Measurements from ENCODE around the gene ZNF213. TPM values are rescaled to one million over a fixed set of nuclear protein-coding genes. Genes with fewer than 3 reads are reported as not detected.
A peak's percentile ranks its signal among the peaks of the same experiment; 100 is the strongest.

ZNF213 gene, protein sequence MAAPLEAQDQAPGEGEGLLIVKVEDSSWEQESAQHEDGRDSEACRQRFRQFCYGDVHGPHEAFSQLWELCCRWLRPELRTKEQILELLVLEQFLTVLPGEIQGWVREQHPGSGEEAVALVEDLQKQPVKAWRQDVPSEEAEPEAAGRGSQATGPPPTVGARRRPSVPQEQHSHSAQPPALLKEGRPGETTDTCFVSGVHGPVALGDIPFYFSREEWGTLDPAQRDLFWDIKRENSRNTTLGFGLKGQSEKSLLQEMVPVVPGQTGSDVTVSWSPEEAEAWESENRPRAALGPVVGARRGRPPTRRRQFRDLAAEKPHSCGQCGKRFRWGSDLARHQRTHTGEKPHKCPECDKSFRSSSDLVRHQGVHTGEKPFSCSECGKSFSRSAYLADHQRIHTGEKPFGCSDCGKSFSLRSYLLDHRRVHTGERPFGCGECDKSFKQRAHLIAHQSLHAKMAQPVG
- 15.5 TPM for polyA plus RNA-seq (ENCODE audit: insufficient read length)

DNA sequence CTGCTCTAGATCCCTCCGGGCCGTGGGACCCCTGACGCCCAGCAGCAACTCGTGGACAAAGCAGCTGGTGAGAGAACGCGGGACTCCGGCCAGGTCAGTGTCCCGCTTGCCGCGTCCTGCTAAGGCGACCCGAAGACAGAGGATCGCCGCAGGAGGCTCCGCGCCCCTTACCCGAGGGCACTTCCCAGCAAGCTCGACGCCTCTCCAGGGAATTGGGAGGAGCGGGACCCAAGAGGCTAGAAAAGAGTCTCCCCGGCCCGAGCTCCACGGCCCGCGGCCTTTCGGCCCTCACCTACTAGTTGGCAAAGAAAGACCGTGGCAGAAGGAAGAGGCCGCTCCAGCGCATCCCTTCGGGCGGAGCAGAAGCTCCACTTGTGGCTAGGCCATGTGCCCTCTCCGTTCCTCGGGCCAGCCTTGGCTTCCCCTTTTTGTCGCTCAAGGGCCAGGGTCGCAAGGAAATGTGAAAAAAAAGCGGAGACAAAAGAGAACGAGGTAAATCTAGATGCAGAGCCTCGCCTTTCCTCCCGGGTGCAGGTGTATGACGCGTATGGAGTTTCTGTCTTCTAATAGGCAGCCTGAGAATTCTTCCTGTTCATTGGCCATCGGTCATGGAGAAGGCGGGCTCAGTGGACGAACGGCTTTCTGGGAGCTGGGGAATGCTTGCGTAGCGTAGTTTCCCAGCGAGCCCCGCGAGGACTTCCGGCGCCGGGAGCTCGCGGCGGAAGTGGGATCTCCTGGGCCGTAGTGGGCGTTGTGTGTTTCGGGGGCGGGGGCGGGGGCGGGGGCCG is at the start of gene ZNF213:
Gene ZNF213 (plus strand): TSS at position 692 of the 788 bp plus-strand sequence. CDS start 2,252 bp downstream, outside the sequence.
- DNase-seq: peak; percentile 98

DNA sequence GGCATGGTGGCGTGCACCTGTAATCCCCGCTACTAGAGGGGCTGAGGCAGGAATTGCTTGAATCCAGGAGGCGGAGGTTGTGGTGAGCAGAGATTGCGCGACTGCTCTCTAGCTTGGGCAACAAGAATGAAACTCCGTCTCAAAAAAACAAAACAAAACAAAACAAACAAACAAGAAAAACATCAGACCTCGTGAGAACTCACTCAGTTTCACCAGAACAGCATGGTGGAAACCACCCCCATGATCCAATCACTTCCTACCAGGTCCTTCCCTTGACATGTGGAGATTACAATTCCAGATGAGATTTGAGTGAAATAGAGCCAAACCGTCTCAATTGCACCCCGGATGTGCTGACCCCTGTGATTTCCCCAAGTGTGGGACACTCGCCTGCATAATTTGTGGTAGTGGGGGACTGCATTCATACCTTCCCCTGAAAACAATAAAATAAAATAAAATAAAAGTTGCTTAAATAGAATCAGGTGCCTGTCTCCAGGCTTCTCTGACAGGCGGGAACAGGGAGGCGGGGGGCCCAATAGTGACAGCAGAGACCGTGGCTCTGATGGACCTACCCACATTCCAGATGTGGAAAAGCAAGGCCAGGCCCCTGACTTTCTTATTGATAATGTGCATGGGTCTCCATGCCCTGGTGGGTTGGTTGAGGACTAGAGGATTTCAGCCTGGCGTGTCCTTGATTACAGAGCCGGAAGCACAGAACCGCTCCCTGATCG is 48.8 kb upstream of the ZNF213 start:
- DNase-seq: no peak

DNA sequence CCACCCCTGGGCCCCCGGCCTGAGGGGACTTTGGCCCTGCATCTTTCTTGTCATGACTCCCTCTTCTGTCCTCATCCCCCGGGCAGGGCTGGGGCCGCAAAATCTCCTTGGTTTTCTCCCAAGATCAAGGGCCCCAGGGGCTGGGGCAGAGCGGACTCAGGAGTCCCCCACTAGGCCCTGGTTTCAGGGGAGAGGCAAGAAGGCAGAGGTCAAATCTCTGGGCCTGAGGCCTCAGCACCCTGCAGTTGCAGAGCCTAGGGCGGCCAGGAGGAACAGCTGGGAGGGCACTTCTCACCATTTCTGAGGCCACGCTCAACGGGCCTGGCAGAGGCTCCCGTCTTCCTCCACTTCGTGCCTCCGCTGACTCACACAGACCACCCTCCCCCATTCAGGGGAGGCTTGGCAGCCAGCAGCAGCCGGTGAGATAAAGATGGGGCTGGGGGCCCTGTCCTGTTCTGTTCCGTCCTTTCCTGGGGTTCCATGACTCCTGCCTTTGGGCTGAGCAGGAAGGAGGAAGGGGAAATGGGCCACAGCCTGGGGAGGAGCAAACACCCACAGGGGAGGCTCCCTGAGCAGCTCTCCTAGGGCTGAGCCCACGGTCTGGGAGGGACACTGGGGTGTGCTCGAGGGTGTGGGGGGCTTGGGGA is 48.1 kb upstream of the ZNF213 start:
- DNase-seq: no peak

DNA sequence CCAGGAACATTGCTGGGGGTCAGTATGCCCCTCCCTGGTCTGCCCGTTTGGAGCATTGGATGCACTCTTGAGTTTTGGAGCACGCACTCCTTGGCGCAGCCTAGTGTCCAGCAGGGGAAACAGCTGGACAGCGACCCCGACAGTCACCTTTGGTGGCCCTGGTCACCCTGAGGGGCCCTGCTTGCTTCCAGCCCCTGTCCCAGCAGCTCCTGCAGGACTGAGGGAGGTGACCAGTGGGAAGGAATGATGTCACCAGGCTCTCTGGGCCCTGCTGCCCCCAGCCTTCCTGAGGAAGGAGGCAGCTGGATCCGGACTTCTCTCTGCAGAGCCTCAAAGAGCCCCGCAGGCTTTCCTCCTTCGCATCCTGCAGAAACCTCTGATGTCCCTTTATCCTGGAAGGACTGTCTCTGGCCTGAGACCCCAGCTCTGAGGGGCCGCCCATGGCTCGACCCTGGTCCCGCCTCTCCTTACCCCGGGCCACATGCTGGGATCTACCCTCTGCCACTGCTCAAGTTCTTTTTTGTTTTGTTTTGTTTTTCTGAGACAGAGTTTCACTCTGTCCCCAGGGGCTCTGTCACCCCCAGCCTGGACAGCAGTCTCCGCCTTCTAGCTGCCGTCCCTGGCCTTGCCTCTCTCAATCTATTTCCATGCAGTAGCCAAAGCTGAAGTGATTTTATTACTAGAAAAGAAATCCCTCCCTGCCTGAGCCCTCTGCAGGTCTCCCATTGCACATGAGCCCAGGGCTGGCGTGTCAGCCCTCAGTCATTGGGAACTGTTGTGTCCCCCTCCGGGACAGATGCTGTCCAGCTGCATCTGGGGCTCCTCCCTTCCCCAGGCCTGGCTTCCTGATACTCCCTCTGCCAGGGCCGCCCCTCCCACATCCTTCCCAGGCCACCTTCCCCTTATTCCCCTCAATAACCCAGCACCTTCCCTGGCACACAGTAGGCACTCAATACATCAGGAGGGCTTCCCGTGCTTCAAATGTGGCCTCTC is 47.3 kb upstream of the ZNF213 start:
- no peak for DNase-seq

DNA sequence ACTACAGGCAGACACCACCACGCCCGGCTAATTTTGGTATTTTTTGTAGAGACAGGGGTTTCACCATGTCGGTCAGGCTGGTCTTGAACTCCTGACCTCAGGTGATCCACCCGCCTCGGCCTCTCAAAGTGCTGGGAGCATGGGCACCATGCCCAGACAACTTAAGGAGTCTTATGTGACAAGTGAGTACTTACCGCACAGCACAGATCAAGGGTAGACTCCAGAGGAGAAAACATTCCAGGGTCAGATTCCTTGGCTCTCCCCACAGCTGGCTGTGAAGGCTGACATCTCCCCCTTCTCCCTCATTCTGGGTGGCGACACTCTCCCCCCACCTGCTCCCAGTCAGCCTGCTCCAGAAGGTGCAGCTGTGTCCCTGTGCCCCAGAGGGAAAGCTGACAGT is 46.4 kb upstream of the ZNF213 start:
- no peak for DNase-seq

DNA sequence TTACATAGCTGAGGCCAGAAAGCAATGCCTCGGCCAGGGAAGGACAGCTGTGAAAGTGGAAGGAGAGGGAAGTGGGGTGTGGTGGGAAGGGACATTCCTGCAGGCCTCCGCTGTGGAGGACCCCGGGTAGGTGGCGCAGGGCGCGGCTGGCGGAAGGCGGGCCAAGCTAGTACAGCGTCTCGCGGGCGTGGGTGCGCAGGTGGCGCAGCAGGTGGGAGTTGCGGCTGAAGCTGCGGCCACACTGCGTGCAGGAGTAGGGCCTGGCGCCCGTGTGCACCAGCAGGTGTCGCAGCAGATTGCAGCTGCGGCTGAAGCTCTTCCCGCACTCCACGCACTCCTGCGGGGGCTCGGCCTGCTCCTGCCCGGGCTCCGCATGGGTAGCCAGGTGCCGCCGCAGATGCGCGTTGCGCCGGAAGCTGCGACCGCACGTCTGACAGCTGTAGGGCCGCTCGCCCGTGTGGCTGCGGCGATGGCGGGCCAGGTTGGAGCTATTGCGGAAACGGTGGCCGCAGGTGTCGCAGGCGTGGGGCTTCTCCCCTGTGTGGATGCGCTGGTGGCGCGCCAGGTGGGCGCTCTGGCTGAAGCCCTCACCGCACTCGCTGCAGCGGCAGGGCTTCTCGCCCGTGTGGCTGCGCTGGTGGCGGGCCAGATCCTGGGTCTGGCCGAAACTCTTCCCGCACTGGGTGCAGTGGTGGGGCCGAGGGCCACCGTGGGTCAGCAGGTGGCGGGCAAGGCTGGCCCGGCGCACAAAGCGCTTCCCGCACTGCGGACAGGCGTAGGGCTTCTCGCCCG is 45.7 kb upstream of the ZNF213 start:
- DNase-seq: no peak

DNA sequence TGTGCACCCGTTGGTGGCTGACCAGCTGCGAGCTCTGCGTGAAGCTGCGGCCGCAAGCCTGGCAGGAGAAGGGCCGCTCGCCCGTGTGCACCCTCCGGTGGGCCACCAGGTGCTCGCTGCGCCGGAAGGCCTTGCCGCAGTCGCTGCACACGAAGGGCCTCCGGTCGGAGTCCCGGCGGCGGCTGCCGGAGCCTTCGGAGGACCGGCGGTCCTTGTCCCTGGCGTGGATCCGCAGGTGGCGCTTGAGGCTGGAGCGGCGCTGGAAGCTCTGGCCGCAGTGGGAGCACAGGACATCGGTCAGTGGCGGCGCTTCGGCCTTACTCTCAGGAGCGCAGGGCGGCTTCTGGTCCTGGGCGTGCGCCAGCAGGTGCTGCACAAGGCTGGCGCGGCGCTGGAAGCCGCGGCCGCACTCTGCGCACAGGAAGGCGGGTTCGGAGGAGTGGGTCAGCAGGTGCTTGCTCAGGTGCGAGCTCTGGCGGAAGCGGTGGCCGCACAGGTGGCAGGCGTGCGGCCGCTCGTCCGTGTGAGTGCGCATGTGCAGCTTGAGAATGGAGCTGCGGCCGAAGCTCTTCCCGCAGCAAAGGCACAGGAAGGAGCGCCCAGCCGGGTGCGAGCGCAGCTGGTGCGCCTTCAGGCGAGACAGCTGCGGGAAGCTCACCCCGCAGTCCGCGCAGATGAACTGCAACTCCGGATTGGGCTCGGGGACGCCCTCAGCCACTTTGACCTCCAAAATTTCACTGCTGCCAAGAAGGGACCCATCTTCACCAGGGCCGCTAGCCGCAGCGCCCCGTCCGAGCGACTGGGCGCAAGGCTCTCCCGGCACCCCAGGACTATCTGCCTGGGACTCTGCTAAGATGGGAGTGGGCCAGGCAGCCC is 44.9 kb upstream of the ZNF213 start:
- DNase-seq: no peak

DNA sequence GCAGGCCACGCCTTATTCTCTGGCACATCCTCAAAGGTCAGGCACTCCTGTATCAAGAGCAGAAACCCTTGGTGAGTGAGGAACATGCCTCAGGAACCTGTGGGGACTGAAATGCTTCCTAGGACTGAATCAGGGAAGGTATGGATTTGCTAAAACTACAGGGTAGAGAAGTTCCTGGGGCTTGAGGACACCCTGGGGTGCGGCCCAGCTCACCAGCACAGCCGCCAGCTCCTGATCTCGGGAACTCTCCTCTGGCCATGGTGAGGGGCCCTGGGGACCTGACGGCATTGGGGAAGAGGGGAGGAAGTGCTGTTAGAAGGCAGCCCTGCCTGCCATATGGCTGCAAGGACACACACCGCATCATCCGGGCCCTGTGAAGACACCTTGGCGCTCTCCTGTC is 43.3 kb upstream of the ZNF213 start:
- DNase-seq: no peak

DNA sequence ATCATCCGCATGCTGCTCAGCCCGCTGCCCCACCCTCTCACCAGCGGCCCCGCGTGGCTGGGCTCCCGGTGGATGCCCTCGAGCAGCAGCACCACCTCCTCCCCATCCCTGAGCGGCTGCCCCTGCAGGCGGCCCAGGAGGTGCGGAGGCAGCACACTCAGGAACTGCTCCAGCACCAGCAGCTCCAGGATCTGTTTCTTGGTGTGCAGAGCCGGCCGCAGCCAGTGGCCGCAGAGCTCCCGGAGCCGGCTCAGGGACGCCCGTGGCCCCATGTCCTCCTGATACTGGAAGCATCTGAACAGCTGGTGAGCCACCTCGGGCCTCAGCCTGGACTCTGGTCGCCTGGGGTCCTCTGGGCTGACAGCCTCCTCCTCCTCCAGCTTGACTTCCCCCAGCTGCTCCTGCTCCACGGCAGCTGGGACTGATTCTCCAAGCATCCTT is 42.3 kb upstream of the ZNF213 start:
- no peak for DNase-seq

DNA sequence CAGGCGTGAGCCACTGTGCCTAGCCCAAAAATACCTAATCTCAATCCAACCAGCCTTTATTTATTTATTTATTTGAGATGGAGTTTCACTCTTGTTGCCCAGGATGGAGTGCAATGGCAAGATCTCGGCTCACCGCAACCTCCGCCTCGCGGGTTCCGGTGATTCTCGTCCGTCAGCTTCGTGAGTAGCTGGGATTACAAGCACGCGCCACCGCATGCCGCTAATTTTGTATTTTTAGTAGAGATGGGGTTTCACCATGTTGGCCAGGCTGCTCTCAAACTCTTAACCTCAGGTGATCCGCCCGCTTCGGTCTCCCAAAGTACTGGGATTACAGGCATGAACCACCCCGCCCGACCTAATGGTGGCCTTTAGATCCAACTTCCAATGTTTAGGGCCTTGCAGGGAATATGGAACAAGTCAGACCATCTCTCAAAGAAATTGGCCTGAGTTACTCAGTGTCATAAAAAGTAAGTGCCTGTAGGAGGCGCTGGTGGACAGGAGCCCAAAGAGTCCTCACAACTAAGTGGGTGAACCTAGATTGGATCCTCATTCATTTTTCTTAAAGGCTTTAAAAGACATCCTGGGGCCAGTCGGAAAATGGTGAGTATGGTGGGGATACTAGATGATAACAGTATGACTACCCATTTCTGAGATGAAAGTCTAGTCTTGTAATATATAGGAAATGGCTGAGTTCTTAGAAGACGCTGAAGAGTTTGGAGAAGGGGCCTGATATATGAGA is 40.4 kb upstream of the ZNF213 start:
- DNase-seq: no peak

DNA sequence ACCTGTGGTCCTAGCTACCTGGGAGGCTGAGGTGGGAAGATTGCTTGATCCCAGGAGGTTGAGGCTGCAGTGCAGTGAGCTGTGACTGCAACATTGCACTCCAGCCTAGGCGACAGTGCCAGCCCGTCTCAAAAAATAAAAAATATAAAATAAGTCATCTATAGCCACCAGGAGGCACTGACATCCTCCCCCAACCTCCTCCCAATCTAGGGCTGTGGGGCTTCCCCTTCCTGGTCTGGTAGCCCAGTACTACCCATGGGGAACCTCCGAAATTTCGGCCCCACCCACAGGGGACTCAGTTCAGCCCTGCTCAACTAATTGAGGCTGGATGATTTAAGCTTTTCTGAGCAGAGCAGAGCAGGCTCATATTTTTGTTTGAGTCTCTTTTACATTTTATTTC is 39.0 kb upstream of the ZNF213 start:
- no peak for DNase-seq

DNA sequence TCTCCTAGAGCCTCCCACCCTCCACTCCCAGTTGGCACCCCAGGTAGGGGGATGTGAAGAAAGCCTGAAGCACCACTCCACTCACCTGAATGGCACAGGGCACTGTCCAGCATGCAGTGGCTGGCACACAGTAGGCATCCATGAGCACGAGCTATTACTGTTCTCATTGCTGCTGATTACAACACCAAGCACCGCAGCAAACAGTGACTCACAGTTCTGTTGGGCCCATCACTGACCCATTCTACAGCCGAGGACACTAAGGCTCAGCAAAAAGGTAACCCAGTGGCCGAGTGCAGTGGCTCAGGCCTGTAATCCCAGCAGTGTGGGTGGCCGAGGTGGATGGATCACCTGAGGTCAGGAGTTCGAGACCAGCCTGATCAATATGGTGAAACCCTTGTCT is 38.5 kb upstream of the ZNF213 start:
- DNase-seq: no peak

DNA sequence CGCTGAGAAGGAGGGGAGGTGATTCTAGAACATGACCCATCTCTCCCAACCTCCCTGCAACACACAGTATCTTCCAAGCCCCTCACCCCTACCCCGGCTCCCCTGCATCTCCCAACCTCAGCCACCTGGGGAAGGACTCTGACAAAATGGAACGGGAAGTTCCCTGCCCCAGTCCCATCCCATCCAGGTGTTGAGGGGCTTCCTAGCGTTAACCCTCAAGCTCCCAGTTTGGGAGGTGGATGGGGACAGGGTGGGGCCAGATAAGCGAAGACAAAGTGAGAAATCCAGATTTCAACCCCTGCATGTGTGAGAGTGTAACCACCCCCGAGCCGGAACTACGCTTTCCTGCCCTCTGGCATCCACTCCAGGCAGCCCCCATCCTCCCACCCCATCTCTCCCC is 37.6 kb upstream of the ZNF213 start:
- no peak for DNase-seq

DNA sequence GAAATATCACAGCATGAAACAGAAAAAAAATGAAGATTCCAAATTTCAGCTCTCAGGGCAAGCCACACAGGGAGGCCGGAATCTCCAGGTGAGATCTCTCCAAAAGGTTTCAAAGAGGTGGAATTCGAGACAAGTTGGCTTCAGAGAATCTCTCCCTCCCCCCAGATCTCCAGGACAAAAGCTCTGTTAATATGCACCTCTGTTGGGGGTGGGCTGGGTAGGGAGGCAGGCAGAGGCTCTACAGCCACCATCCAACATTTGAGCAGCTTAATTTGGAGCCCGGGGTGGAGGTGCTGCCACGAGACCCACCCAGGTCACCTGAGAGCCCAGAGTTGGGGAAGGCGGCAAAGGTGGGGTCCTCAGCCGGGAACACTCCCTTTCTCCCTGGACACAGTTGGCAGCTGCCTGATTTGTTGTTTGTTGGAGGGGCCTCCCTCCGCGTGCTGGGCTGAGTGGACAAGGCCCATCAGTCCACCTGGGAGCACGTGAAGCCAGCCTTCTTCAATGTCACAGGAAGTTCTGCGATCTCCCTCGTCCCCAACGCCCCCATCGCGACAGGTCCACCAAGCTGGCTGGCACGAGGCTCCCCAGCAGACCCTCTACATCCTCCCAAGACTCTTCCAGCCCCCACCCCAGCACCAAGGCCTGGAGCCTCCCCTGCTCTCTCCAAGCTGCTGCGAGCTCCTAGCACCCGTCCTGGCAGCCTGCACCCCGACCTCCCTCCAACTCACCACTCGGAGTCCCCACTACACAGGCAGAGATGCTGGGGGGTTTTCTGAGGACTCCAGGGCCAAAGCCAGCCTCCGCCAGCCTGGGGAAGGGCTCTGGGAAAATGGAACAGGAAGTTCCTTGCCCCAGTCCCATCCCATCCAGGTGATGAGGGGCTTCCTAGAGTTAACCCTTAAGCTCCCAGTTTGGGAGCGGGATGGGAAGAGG is 36.1 kb upstream of the ZNF213 start, which contains the start of gene ZSCAN10:
Gene ZSCAN10 (minus strand): TSS at position 836 of the 936 bp plus-strand sequence. CDS start 6,357 bp downstream, outside the sequence.
- DNase-seq: no peak

DNA sequence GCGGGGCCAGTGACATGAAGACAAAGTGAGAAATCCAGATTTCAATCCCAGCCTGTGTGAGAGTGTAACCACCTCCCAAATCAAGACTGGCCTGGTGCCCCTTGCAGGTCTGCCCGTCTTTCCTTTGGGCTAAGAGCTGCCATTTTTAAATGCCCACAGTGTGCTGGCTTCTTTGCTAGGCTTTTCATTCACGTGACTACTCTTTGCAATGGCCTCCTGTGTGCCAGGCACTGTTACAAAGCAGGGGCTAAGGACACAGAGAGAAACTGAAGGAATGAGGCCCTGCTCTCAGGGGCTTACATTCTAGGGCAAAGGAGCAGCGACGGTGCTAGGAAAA is 35.5 kb upstream of the ZNF213 start:
- DNase-seq: no peak

DNA sequence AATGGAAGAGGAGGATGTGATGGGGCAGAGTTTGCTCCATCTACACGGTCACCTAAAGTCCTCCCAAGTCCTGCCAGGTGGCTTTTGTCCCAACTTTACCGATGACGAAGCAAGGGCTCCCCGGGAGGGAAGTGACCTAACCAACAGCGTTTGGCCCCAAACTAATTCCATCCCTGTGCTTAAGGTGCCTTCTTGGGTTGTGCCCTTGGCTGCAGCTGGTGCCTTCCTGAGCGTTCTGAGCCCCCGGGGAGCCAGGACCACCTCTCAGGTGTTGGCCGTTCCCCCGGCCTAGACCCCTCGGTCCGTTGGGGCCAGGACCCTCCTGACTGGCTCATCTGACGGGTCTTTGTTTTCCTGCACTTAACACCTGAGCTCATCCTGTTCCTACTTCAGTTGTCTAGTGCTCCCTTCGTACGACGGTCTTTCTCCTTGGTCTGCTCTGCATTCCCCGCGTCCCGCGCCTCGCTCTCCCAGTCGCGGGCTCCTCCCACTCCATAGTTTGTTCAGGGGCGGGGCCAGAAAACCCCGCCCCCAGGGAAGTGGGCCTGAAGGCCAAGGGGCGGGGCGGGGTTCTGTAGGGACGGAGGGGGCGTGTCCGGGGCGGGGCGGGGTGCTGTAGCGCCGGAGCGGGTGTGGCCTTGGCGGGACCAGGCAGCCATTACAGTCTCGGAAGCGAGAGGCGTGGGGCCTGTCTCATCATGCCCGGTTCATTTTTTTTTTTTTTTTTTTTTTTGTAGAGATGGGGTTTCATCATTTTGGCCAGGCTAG is 34.9 kb upstream of the ZNF213 start:
- peak; percentile 76 for DNase-seq
